ENCODE data around the gene CCL21. TPM values are rescaled to one million over a fixed set of nuclear protein-coding genes. Genes with fewer than 3 reads are reported as not detected.
"Not testable (repeated sequence)": the region's sequence is repeated elsewhere in the genome, so short reads cannot be mapped to it uniquely, and the experiment has no call there.

CCL21 gene
- total RNA-seq, 2 donors from 2014 or later: 7.2 to 24.5 TPM

DNA sequence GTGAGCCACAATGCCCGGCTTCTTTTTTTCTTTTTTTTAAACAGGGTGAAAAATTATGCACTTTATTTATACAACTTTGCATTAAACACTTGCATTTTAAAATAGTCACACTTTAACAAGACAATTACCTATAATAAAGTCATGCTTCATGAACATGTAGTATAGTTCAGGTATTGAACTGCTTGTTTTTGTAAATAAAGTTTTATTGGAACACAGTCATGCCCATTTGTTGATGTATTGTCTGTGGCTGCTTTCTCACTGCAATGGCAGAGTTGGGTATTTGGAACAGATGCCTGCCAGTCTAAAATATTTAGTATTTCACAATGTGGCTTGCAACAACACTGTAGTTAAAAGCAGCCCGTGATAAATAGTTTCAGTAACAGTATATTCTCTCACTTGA lies 32.8 kb upstream of the CCL21 start:
- no peak for DNase-seq (ENCODE audit: low spot score)
- intact Hi-C loops (cut with DNase I): no loop called here
- Histone ChIP-seq H3K36me3 (no peaks in the 10 kb centered on the region), H3K27me3 (replicated peaks; ENCODE audit: insufficient read depth) (no peaks in the 10 kb centered on the region), H3K9me3 (no peaks in the 10 kb centered on the region), H3K27ac (no peak overlapping the region), H3K4me3 (no peak overlapping the region), H3K4me1 (replicated peaks) (no peaks in the 10 kb centered on the region)
- TF ChIP-seq POLR2A (IDR thresholded peaks at IDR 0.05): no peak
- TF ChIP-seq, protein P1, sequence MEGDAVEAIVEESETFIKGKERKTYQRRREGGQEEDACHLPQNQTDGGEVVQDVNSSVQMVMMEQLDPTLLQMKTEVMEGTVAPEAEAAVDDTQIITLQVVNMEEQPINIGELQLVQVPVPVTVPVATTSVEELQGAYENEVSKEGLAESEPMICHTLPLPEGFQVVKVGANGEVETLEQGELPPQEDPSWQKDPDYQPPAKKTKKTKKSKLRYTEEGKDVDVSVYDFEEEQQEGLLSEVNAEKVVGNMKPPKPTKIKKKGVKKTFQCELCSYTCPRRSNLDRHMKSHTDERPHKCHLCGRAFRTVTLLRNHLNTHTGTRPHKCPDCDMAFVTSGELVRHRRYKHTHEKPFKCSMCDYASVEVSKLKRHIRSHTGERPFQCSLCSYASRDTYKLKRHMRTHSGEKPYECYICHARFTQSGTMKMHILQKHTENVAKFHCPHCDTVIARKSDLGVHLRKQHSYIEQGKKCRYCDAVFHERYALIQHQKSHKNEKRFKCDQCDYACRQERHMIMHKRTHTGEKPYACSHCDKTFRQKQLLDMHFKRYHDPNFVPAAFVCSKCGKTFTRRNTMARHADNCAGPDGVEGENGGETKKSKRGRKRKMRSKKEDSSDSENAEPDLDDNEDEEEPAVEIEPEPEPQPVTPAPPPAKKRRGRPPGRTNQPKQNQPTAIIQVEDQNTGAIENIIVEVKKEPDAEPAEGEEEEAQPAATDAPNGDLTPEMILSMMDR (IDR thresholded peaks at IDR 0.05): no peak
- no peak for TF ChIP-seq POLR2AphosphoS5 (IDR thresholded peaks at IDR 0.05)
- WGBS: 100% methylated on average over 2 of the region's 2 CpGs

GRCh38 chr9:34741628-34742027 lies 31.7 kb upstream of the CCL21 start:
- TF ChIP-seq POLR2AphosphoS5 (IDR thresholded peaks at IDR 0.05): peak; percentile 77
- TF ChIP-seq, protein P1 (IDR thresholded peaks at IDR 0.05): no peak
- Histone ChIP-seq H3K27ac (peak overlapping the region in 1 of 2 donors; percentile 45), H3K27me3 (replicated peaks; ENCODE audit: insufficient read depth) (no peaks in the 10 kb centered on the region), H3K4me1 (replicated peaks) (no peaks in the 10 kb centered on the region), H3K4me3 (no peak overlapping the region), H3K36me3 (no peaks in the 10 kb centered on the region), H3K9me3 (no peaks in the 10 kb centered on the region)
- peak; percentile 50 for DNase-seq (ENCODE audit: low spot score)
- intact Hi-C loops (cut with DNase I): no loop called here
- 53% methylated on average over 6 of the region's 6 CpGs for WGBS

GRCh38 chr9:34740176-34740575 lies 30.2 kb upstream of the CCL21 start:
- WGBS: 94% methylated on average over 9 of the region's 27 CpGs
- H3K27ac ChIP-seq; H3K4me1 ChIP-seq (replicated peaks); DNase-seq (ENCODE audit: low spot score); H3K4me3 ChIP-seq; intact Hi-C loops (cut with DNase I); H3K36me3 ChIP-seq; H3K27me3 ChIP-seq (replicated peaks; ENCODE audit: insufficient read depth); H3K9me3 ChIP-seq: not testable (repeated sequence)

DNA sequence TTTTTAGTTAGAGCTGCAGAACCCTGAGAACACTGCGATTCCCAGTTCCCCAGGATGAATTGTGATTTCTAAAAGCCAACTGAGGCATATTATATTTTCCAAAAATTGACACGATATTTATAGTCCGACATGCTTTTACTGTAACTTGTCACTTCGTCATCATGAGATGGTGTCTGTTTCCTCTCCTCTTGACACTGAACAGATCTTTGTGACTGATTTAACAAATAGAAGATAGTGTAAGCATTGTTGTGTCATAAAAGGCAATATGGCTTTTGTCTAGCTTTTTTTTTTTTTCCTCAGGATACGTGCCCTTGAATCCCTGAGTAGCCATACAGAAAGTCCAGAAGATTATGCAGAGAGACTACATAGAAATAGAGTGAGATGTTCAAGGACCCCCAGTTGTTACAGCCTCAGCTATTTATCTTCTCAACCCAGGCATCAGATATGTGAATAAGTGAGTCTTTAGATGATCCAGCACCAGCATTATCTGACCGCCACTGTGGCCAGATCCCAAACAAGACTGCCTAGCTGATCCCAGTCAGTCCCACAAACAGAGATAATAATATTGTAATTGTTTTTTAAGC lies 27.8 kb upstream of the CCL21 start:
- TF ChIP-seq POLR2A (IDR thresholded peaks at IDR 0.05) (no peak), POLR2AphosphoS5 (IDR thresholded peaks at IDR 0.05) (no peak)
- TF ChIP-seq, protein P1 (IDR thresholded peaks at IDR 0.05): no peak
- intact Hi-C loops (cut with DNase I): no loop called here
- H3K27ac ChIP-seq: no peak overlapping the region
- H3K9me3 ChIP-seq: no peaks in the 10 kb centered on the region
- DNase-seq (ENCODE audit: low spot score): no peak
- no peak overlapping the region for H3K4me3 ChIP-seq
- H3K4me1 ChIP-seq (replicated peaks): no peaks in the 10 kb centered on the region
- H3K36me3 ChIP-seq: no peaks in the 10 kb centered on the region
- WGBS: 71% methylated on average over 6 of the region's 6 CpGs
- no peaks in the 10 kb centered on the region for H3K27me3 ChIP-seq (replicated peaks; ENCODE audit: insufficient read depth)

GRCh38 chr9:34734720-34735119 lies 24.8 kb upstream of the CCL21 start:
- Histone ChIP-seq H3K4me1 (replicated peaks) (no peaks in the 10 kb centered on the region), H3K9me3 (no peaks in the 10 kb centered on the region), H3K27ac (no peak overlapping the region), H3K27me3 (replicated peaks; ENCODE audit: insufficient read depth) (no peaks in the 10 kb centered on the region), H3K4me3 (no peak overlapping the region), H3K36me3 (no peaks in the 10 kb centered on the region)
- no peak for DNase-seq (ENCODE audit: low spot score)
- TF ChIP-seq, protein P1 (IDR thresholded peaks at IDR 0.05): no peak
- no peak for TF ChIP-seq POLR2A (IDR thresholded peaks at IDR 0.05)
- TF ChIP-seq POLR2AphosphoS5 (IDR thresholded peaks at IDR 0.05): no peak
- intact Hi-C loops (cut with DNase I): no loop called here

Data from prostate gland (tissue), 2 donors.